Measurements from ENCODE around the gene CPXM1.

- TF ChIP-seq ZNF274 (IDR thresholded peaks at IDR 0.05; ENCODE audit: low read depth, low read length), result no peak
- no peak for TF ChIP-seq SUZ12 (IDR thresholded peaks at IDR 0.05; ENCODE audit: extremely low read depth, insufficient read depth, insufficient read length)
These were observed 45.2 kb upstream of the CPXM1 start for GRCh38 chr20:2845607-2846006.
